Right lung (tissue), 5 donors: ENCODE data around the gene IL10RA. TPM values are rescaled to one million over a fixed set of nuclear protein-coding genes. Genes with fewer than 3 reads are reported as not detected.
"Not testable (repeated sequence)": the region's sequence is repeated elsewhere in the genome, so short reads cannot be mapped to it uniquely, and the experiment has no call there.

Source experiments
- DNase-seq, 2 donors: peaks; one replicate each; pipeline ENCODE4 v3.0.0-alpha.2; 2013
- polyA plus RNA-seq, 5 donors: library from polyadenylated mRNA; unstranded; fragments of 120-200 nt; gene quantifications; one replicate each; pipeline versions ENCODE4 v1.2.1 to v1.2.3, GENCODE V29; 2013; ENCODE audit warnings: inconsistent platforms in 1 of 5, low replicate concordance in 1 of 5; ENCODE audit not compliant: insufficient read length in 5 of 5, insufficient read depth in 1 of 5

The IL10RA gene
- polyA plus RNA-seq, 5 donors, result 4.0 to 7.3 (median 4.9) TPM

- DNase-seq, result no peak
These were observed 25.8 kb upstream of the IL10RA start for GRCh38 chr11:117960406-117960805.

GRCh38 chr11:117961896-117962295, 24.3 kb upstream of the IL10RA start:
- DNase-seq, result no peak

DNA sequence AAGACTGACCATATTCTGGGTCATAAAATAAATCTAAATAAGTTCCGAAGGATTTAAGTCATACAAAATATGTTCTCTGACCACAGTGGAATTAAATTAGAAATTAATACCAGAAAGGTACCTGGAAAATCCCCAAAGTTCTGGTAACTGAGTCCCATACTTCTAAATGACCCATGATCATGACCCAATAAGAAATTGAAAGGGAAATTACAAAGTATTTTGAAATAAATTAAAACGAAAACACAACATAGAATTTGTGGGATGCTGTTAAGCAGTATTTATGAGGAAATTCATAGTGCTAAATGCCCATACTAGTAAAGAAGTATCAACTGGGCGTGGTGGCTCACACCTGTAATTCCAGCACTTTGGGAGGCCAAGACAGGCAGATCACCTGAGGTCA, 23.4 kb upstream of the IL10RA start:
- no peak for DNase-seq

- no peak for DNase-seq
These were observed 19.3 kb upstream of the IL10RA start for GRCh38 chr11:117966908-117967307.

- DNase-seq, result no peak
These were observed 16.8 kb upstream of the IL10RA start for GRCh38 chr11:117969160-117969991.

- DNase-seq, result no peak
These were observed 15.7 kb upstream of the IL10RA start for GRCh38 chr11:117970400-117971024.

DNA sequence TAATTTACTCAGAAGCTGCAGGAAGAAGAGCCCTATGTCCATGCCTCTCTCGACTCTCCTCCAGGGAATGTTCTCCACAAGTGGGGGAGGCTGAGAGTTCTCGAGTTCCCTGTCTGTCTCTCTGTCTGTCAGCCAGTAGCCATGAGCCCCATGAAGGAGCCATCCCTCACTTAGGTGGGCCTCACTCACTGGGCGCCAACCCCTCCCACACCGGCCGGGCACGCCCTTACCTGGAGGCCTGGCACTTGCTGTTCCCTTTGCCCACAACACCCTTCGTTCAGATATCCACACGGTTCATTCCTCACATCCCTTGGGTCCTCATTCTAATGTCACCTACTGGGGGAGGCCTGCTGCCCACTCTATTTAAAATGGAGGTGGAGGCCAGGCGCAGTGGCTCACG, 14.2 kb upstream of the IL10RA start:
- DNase-seq, result no peak

- DNase-seq, result peak; percentile 31 to 42
These were observed 13.3 kb upstream of the IL10RA start for GRCh38 chr11:117972629-117973502.

DNA sequence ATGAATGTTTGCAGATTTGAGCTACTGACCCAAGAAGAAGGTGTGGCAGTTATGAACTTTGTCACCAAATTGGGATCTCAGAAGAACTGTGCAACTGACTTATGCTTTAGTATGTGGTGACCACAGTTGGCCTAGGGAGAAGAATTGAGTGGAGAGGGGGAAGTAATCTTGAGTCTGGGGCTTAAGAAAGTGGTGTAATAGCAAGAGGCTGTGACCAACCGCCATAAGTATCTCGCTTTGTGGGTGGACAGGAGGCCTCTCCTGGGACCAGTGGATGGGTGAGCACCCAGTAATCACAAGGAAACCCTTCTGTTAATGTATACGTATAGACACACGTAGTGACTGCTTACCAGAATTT, 12.7 kb upstream of the IL10RA start:
- DNase-seq, result no peak

- DNase-seq, result no peak
These were observed 9.7 kb upstream of the IL10RA start for GRCh38 chr11:117976445-117976844.

DNA sequence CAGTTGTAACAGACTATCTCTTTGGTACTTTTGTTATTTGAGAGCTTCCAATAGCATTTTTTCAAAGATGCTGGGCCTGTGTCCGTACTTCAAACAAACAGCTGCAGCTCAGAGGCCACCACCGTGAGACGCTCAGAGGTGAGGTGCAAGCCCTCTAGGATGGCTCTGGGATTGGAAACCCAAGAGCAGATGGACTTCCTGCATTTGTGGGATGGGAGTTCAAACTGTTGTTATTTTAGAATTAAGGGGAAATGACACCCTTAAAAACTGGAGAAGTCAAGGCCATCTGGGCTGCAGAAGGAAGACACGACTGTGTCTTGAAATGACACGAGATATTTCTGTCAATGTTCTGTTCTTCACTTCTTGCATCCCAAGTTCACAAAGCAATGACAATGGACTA, 9.2 kb upstream of the IL10RA start:
- DNase-seq, result no peak

DNA sequence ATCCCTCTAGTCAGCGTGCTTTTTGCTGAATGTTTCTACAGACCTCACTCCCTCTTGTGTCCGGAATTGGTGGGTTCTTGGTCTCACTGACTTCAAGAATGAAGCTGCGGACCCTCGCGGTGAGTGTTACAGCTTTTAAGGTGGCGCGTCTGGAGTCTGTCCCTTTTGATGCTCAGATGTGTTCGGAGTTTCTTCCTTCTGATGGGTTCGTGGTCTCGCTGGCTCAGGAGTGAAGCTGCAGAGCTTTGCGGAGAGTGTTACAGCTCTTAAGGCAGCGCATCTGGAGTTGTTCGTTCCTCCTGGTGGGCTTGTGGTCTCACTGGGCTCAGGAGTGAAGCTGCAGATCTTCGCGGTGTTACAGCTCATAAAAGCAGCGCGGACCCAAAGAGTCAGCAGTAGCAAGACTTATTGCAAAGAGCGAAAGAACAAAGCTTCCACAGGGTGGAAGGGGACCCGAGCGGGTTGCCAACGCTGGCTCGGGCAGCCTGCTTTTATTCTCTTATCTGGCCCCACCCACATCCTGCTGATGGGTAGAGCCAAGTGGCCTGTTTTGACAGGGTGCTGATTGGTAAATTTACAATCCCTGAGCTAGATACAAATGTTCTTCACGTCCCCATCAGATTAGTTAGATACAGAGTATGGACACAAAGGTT, 8.5 kb upstream of the IL10RA start:
- not testable (repeated sequence) for DNase-seq

GRCh38 chr11:117978291-117978910, 7.8 kb upstream of the IL10RA start:
- not testable (repeated sequence) for DNase-seq

DNA sequence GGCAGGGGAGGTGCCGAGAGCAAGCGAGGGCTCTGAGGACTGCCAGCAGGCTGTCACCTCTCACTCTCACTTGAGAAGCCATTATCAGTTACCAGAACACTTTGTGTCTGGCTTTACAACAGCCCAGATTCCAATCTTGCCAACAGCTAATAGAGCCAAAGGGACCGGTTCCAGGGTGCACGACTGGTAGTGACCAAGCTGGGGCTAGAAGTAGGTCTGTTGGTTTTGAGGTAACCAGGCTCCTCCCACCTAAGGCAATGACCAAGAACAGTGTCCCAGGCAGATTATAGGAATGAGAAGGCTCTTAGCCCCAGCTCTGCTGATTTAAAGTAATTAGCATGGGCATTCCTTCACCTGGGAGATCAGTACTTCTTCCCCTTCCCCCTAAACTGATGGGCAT, 7.2 kb upstream of the IL10RA start:
- DNase-seq, result no peak

DNA sequence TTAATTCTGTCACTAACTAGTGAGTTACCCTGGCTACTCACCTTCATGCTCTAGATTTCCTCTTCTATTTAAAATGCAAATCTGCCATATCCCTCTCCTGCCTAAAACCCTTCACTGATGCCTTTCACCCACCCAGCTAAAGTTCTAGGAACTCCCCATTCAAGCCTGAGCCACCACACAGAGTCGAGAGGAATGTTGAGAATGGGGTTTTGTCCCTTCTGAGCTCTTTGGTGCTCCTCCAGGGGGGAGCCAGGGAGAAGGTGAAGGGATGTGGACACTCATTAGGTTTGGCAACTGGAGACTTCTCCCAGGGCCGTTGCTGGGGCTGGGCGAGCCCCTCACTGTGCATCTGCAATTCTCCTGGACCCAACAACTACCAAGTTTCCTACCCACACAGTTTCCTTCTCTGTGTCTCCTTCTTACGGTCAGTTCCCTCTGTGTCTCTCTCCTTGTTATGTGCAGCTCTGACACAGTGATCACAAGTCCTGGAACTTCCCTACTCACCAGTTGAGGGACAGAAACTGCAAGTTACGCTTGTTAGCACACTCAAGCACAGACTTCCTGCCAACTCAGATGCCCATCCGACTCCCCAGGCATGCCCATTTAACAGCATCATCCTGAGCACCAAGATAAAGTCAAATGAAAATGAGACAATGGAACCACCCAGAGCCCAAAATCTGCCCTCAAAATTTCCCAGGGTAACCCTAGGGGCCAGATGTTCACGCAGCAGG, 6.5 kb upstream of the IL10RA start:
- no peak for DNase-seq

- DNase-seq, result no peak
These were observed 5.9 kb upstream of the IL10RA start for GRCh38 chr11:117980280-117980679.

GRCh38 chr11:117980720-117981119, 5.5 kb upstream of the IL10RA start:
- DNase-seq, result no peak

- DNase-seq, result no peak
These were observed 3.1 kb upstream of the IL10RA start for GRCh38 chr11:117983163-117983475.

- DNase-seq, result no peak
These were observed 1.7 kb upstream of the IL10RA start for GRCh38 chr11:117984476-117984875.

GRCh38 chr11:117986981-117987574, 884 bp downstream of the IL10RA start:
- DNase-seq, result no peak
